DMS114 treated with DMSO at 0.1 percent for 48 hours (cell line): ENCODE measurements around the gene RGS7.
"Not testable (repeated sequence)": the region's sequence is repeated elsewhere in the genome, so short reads cannot be mapped to it uniquely, and the experiment has no call there.

Source experiments
- DNase-seq: peaks from one replicate; lab custom pipeline; 2025; ENCODE audit not compliant: unreplicated experiment; lab: John Stamatoyannopoulos, UW

Gene RGS7

GRCh38 chr1:240739139-240739538, 617.9 kb downstream of the RGS7 start:
- no peak for DNase-seq

DNA sequence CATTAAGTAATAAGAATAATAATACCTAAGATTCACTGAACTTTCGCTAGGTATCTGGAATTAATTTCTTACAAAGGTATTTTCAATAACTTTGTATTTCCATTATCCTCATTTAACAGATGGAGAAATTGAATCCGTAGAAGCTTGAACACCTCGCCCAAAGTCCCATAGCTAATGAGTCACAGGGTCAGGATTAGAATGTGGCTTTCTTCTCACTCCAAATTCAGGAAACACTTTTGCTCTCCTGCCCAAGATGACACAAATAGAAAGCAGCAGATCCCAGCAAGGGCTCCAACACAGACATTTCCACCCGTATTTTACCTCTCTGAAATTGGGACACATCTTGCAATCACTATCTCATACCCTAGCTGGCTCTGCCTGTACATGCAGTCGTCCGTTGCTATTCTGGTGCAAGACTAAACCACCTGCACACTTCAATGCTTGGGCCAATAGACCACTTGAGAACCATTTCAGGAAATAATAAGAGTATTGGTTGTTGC, 619.2 kb downstream of the RGS7 start:
- no peak for DNase-seq

- DNase-seq, result no peak
Measured at GRCh38 chr1:240737298-240737697, 619.7 kb downstream of the RGS7 start.

DNA sequence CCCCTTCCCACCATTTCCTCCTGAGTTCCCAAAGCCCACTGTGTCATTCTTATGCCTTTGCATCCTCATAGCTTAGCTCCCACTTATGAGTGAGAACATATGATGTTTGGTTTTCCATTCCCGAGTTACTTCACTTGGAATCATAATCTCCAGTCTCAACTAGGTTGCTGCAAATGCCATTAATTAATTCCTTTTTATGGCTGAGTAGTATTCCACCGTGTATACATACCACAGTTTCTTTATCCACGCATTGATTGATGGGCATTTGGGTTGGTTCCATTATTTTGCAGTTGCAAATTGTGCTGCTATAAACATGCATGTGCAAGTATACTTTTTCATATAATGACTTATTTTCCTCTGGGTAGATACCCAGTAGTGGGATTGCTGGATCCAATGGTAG, 622.3 kb downstream of the RGS7 start:
- not testable (repeated sequence) for DNase-seq

GRCh38 chr1:240734001-240734400, 623.0 kb downstream of the RGS7 start:
- no peak for DNase-seq

DNA sequence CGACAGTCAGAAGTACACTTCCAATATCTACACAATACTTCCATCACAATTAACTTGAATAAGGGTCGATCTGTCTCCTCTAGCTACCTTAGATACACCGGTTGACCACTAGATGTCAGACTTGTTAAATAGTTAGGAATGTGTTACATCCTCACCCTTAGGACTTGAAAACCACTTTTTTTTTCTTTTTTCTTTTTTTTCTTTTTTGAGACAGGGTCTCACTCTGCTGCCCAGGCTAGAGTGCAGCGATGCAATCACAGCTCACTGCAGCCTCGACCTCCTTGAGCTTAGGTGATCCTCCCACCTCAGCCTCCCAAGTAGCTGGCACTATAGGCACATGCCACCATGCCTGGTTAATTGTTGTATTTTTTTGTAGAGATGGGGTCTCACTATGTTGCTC, 624.6 kb downstream of the RGS7 start:
- peak; percentile 75 for DNase-seq
